Right lobe of liver (tissue), 4 donors: ENCODE measurements around the gene USP2.

ENCODE experiments used
- CTCF ChIP-seq, 4 donors: fragments of 200-600 bp in 3 of 4; fragments of 450-650 bp in 1 of 4; IDR thresholded peaks; one replicate each; pipeline versions ENCODE4 v1.5.1 to v1.8.0; 2016 to 2022; ENCODE audit warnings: antibody characterized with exemption in 4 of 4, mild to moderate bottlenecking in 2 of 4
- POLR2A ChIP-seq: fragments of 450-650 bp; IDR thresholded peaks from one replicate; pipeline ENCODE4 v1.6.1; 2017; ENCODE audit warnings: antibody characterized with exemption, mild to moderate bottlenecking
- donor health status: DM: no; HTN: no; CAD: no.
- donor health status: DM: no; HTN: no; CAD: no.
- donor health status: DM: no; HTN: yes; CAD: no.

- no peak for TF ChIP-seq CTCF (IDR thresholded peaks at IDR 0.05)
- TF ChIP-seq POLR2A: no peak
Observed at GRCh38 chr11:119361941-119362725, 19.4 kb downstream of the USP2 start.
